Activated CD8-positive, alpha-beta memory T cell treated with anti-CD3 and anti-CD28 coated beads, Interleukin-2, amount 50 U/mL, for 1 hour (primary cell): ENCODE results near the gene VGF.

Source experiments
- DNase-seq: peaks from one replicate; pipeline ENCODE4 v3.0.0-alpha.2; 2020; ENCODE audit errors: extremely low read depth

The VGF gene

DNA sequence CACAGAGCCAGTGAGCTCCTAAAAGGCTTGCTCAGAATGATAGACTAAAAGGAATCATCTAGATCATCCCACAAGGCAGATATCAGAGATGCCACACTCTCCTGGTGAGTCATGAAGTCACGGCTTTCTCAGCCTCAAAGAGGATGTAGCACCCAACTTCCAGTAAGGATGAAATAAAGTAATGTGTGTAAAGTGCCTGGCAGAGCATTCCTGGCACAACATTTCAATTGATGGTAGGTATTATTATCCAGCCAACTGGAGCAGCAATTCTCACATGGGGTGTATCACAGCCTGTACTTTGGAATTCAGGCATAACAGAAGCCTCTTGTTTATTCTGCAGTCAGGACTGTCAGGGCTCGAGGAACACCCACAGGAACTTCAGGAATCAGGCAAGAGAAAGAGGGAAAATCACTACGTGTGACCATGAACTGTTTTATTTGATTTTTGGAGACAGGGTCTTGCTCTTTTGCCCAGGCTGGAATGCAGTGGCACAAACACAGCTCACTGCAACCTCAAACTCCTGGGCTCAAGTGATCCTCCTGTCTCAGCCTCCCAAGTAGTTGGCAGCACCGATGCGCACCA lies 20.0 kb upstream of the VGF start:
- no peak for DNase-seq

- DNase-seq, result no peak
Observed at GRCh38 chr7:101180130-101180755, 14.9 kb upstream of the VGF start, which contains the start of gene NAT16. TSS of gene NAT16 (minus strand) at chr7:101180293. CDS start at chr7:101174807, 5,486 bp downstream.

- DNase-seq, result no peak
Observed at GRCh38 chr7:101179713-101180112, 14.3 kb upstream of the VGF start.

GRCh38 chr7:101179117-101179516 lies 13.7 kb upstream of the VGF start:
- no peak for DNase-seq

- no peak for DNase-seq
Observed at GRCh38 chr7:101177644-101178043, 12.3 kb upstream of the VGF start.

DNA sequence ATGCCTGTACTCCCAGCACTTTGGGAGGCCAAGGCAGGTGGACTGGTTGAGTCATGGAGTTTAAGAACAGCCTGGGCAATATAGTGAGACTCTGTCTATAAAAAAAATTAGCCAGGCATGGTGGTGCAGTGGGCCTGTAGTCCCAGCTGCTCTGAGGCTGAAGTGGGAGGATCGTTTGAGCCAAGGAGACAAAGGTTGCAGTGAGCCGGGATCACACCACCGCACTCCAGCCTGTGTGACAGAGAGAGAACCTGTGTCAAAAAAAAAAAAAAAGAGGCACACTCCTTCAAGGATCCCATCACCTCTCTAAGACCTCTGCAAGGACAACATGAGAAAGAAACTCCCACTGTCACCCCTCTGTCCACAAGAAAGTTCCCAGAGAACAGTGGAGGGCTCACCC lies 10.3 kb upstream of the VGF start:
- DNase-seq, result no peak

- no peak for DNase-seq
Observed at GRCh38 chr7:101174322-101174854, 9.0 kb upstream of the VGF start.

GRCh38 chr7:101173752-101174244 lies 8.4 kb upstream of the VGF start:
- DNase-seq, result no peak

GRCh38 chr7:101172854-101173751 lies 7.7 kb upstream of the VGF start:
- DNase-seq, result no peak

DNA sequence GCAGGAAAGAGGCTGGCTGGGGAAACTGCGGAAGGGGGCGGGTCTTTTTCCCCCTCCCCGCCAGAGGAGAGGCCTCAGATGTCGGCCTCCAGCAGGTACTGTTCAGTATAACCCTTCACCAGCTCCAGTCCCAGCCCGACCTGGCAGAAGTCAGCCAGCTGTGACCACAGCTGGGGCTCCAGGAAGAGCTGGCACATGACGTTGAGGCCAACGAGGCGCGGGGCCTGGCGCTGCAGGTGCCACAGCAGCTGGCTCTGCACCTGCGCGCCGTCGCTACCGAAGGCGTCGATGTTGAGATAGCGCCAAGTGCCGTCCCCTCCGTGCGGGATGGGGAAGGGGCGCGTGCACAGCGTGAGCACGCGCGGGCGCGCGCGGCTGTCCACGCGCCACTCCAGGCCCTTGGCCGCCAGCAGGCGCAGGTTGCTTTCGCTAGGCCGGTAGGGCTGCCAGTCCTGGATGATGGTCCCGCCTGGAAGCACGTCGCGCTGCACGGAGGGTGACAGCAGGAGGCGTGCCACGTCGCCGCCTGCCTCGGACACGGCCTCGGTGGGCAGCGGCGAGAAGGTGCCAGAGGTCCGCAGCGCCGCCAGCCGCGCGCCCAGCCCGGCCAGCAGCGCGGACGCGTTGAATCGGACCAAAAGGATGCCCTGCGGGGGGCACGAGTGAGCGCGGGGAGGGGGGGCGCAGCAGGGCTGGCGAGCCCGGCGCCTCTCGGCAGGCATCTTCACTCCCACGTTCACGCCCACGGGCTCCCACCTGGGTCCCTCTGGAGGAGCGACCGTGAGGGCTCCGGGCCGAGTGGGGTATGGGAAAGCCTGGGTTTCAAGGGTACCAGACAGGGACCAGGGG lies 6.9 kb upstream of the VGF start:
- no peak for DNase-seq

DNA sequence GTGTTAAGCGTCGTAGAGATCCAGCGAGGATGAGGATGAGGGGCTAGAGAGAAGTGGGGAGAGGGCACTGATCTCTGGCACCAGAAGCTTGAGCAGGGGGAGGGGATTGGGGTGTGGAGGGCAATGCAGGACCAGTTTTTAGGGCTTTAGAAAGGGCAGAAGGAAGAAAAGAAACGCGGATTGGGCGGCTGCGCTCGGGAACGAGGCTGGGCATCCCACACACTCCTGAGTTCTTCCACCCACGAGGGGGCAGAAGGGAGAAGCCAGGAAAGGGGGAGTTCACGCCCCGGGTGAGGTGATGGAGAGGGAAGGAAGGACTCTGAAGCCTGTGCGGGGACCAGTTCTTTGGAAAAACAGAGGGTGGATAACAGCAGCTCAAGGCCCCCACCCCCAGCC lies 6.1 kb upstream of the VGF start:
- no peak for DNase-seq

DNA sequence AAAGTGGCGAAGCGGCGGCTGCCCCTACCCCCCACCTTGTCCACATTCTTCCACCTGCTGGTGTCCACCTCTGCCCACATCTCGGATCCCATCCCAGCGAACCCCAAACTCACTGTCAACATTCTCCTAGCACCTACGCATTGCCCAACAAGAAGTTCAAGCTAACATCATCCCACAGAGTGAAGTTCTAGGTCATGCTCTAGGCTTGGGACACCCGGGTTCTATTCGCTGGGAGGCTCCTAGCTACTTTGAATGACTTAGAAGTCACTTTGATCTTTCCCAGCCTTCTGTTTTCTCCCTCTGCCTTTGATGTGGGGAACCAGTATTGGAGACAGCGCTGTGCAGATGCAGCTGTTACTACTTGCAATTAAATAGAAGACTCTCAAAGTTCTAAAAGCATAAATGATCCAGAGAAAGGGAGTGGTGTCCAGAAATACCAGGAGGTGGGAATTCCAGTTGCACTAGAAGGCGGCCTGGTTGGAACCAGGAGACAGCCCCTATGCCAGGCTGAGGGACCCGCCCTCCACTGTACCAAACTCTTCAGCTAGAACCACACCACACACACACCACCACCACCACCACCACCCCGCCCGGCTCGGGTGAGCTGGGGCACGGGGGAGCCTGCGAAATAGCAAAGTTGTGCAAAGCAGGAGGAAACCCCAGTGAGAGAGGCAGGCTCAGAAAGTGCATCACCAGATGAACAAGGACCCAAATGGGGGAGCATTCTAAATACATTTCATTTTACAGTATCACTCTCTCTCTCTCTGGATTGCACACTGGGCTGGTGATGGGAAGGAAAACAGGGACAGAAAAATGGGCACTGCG lies 5.5 kb upstream of the VGF start:
- DNase-seq, result no peak

GRCh38 chr7:101169838-101170551 lies 4.6 kb upstream of the VGF start:
- peak; percentile 31 for DNase-seq

- no peak for DNase-seq
Observed at GRCh38 chr7:101169110-101169837, 3.9 kb upstream of the VGF start.

DNA sequence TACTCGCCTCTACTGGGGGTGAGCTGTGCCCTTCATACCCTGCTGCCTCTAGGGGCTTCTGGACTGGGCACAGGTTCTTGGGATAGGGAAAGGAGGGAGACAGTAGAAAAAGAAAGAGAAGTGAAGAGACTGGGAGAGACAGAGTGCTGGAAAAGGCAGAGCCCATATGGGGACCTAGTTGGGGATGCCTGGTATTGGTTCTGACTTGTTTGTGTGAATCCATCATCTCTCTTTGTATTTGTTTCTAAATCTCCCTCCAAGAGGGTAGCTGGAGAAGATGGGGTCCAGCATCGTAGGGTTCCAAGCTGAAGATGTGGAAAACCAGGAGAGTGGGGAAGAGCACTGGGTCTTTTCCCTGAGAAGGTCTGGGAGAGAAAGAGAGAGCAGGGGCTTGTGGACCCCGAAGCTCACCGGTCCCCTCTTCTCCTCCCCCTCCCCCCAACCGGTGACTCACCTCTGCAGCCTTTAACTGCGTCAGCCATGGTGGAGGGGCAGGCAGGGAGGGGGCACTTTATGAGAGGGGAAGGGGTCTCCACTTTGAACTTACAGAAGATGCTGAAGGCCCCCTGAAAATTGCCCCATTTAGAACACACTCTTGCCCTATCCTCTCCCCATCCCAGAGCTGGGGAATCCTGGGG lies 3.2 kb upstream of the VGF start:
- DNase-seq, result no peak

DNA sequence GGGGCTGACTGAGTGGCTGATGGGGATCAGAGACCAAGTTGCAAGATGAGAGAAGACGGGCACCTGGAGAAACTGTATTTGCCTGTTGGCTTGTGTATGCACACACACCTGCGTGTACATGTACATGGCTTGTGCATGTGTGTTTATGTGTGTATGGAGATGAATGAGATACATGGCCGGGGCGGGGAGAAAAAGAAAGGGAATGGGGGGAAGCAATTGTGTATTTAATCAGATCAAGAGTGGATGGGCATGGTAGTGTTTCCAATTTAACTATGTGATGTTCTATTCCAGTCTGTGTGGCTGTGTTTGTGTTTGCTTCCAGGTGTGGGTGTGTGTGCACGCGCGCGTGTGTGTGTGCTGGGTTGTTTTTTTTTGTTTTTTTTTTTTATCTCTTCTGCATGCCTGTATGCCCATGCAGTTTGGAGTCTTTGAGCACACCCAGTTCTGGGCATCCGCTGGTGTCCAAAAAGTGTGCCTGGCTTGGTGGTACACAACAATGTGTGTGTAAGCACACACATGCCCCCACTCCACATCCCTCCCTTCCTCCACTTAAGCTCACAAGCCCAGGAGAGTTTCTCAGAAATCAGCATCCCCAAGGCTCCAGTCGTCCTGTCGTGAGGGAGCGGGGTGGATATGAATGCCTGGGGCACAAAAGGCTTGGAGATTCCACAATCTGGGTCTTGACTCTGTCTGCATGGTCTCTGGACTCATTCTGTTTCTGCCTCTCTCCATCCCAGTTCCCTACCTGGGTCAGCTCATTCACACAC lies 2.5 kb upstream of the VGF start:
- DNase-seq, result no peak

DNA sequence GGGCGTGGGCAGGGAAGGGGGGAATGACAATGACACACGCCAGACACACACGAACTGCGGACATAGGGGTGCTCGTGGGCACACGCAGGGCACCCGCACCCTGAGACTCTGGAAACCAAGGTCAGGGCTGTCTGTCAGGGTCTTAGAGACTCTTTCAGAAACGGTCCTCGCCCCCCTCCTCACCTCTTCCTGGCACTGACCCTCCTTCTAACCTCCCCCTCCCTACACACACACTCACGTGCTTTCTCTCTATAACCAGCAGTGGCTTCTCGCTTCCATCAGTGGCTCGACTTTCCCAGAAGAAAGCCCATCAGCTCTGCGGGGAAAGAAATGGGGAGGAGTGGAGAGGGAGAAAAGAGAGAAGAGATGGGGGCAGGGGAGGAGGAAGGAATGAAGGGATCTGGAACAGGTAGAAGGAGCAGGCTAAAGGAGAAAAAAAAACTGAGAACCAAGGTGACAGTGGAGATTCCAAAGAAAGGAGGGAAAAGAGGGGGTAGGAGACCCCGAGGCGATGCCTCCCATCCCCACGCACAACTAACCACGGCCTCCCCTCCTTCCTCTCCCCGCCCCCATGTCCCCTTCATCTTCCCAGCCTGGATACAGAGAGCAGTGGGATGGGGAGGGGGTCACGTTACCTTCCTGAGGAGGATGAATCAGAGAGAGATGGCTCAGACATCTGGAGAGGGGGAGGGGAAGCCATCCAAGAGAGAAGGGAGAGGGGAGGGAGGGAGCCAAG lies 1.7 kb upstream of the VGF start:
- no peak for DNase-seq

- DNase-seq, result no peak
Observed at GRCh38 chr7:101166648-101166908, 1.2 kb upstream of the VGF start.
